ENCODE data around the gene JUN. TPM values are rescaled to one million over a fixed set of nuclear protein-coding genes. Genes with fewer than 3 reads are reported as not detected.

The JUN gene
- total and polyA plus RNA-seq, 12 donors = 29.4 to 250 (median 57.7) TPM

GRCh38 chr1:58746182-58746581 is 37.7 kb downstream of the JUN start:
- H3K36me3 ChIP-seq (replicated peaks in 1 of 2) = no peaks in the 10 kb centered on the region
- no peak for TF ChIP-seq POLR2A (IDR thresholded peaks at IDR 0.05)
- TF ChIP-seq, protein P1, sequence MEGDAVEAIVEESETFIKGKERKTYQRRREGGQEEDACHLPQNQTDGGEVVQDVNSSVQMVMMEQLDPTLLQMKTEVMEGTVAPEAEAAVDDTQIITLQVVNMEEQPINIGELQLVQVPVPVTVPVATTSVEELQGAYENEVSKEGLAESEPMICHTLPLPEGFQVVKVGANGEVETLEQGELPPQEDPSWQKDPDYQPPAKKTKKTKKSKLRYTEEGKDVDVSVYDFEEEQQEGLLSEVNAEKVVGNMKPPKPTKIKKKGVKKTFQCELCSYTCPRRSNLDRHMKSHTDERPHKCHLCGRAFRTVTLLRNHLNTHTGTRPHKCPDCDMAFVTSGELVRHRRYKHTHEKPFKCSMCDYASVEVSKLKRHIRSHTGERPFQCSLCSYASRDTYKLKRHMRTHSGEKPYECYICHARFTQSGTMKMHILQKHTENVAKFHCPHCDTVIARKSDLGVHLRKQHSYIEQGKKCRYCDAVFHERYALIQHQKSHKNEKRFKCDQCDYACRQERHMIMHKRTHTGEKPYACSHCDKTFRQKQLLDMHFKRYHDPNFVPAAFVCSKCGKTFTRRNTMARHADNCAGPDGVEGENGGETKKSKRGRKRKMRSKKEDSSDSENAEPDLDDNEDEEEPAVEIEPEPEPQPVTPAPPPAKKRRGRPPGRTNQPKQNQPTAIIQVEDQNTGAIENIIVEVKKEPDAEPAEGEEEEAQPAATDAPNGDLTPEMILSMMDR (IDR thresholded peaks at IDR 0.05) = no peak
- WGBS, 4 donors = 82 to 91% (median 88%) methylated on average over 1 of the region's 1 CpG
- no peak overlapping the region for H3K27ac ChIP-seq
- H3K4me1 ChIP-seq (replicated peaks in 1 of 2) = no peaks in the 10 kb centered on the region
- no peak for DNase-seq
- H3K27me3 ChIP-seq = no peaks in the 10 kb centered on the region
- H3K4me3 ChIP-seq = no peak overlapping the region
- intact Hi-C loops (cut with DNase I) = loop anchor here in 1 of 2 donors (10.0 kb wide), 1 partner anchor 1009 kb away; no protein-coding TSS in a partner anchor
- H3K9me3 ChIP-seq (replicated peaks in 1 of 3) = no peaks in the 10 kb centered on the region

DNA sequence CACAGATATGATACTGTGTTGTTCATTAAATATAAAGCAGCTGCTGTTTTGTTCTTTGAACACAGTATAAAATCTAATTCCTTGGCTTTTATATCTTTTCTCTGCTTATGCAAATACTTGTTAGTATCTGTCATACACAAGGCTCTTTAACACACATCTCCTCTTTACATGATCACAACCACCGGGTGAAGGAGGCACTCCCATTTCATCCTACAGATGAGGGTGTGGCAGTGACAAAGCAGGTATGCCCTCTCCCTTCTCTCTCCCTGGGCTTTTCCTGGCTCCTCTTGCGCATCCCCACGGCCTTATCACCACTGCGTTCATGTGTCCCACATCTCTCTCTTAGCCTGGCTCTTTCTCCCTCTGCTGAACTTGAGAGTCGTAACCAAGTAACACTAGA is 38.2 kb downstream of the JUN start:
- intact Hi-C loops (cut with DNase I) = loop anchor here in 1 of 2 donors (10.0 kb wide), 1 partner anchor 1009 kb away; no protein-coding TSS in a partner anchor
- 61 to 82% (median 70%) methylated on average over 5 of the region's 5 CpGs for WGBS, 4 donors
- TF ChIP-seq, protein P1 (IDR thresholded peaks at IDR 0.05) = no peak
- no peak for TF ChIP-seq POLR2A (IDR thresholded peaks at IDR 0.05)
- H3K9me3 ChIP-seq (replicated peaks in 1 of 3) = no peaks in the 10 kb centered on the region
- H3K36me3 ChIP-seq (replicated peaks in 1 of 2) = no peaks in the 10 kb centered on the region
- no peaks in the 10 kb centered on the region for H3K27me3 ChIP-seq
- no peak overlapping the region for H3K27ac ChIP-seq
- no peak overlapping the region for H3K4me3 ChIP-seq
- DNase-seq = no peak
- no peaks in the 10 kb centered on the region for H3K4me1 ChIP-seq (replicated peaks in 1 of 2)

DNA sequence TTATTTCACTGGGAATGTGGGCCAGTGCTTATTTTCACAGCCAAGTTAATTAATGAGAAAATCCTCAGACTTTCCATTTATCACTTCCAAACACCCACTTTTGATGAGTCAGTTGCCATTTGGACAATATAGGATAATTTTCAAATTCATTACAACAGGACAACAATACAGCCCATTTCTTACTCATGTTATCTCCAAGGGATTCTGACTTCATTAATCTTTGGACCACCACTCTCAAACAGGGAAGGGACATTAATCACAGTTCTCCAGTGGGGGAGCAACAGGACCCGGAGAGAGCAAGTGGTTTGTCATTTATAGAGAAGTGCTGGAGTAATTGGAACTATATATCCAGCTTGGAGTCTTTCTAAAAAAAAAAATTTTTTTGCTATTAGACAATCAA is 38.7 kb downstream of the JUN start:
- H3K27ac ChIP-seq = no peak overlapping the region
- intact Hi-C loops (cut with DNase I) = loop anchor here in 1 of 2 donors (10.0 kb wide), 1 partner anchor 1010 kb away; no protein-coding TSS in a partner anchor
- no peaks in the 10 kb centered on the region for H3K9me3 ChIP-seq (replicated peaks in 1 of 3)
- DNase-seq = no peak
- TF ChIP-seq, protein P1 (IDR thresholded peaks at IDR 0.05) = no peak
- TF ChIP-seq POLR2A (IDR thresholded peaks at IDR 0.05) = no peak
- no peak overlapping the region for H3K4me3 ChIP-seq
- no peaks in the 10 kb centered on the region for H3K4me1 ChIP-seq (replicated peaks in 1 of 2)
- H3K36me3 ChIP-seq (replicated peaks in 1 of 2) = no peaks in the 10 kb centered on the region
- no peaks in the 10 kb centered on the region for H3K27me3 ChIP-seq
- 57 to 74% (median 61%) methylated on average over 1 of the region's 1 CpG for WGBS, 4 donors

GRCh38 chr1:58741678-58742553 is 41.9 kb downstream of the JUN start:
- H3K4me1 ChIP-seq (replicated peaks in 1 of 2) = no peaks in the 10 kb centered on the region
- H3K4me3 ChIP-seq = no peak overlapping the region
- no peaks in the 10 kb centered on the region for H3K9me3 ChIP-seq (replicated peaks in 1 of 3)
- TF ChIP-seq POLR2A (IDR thresholded peaks at IDR 0.05) = no peak
- TF ChIP-seq, protein P1 (IDR thresholded peaks at IDR 0.05) = no peak
- 88 to 91% (median 90%) methylated on average over 14 of the region's 14 CpGs for WGBS, 4 donors
- no peak overlapping the region for H3K27ac ChIP-seq
- intact Hi-C loops (cut with DNase I) = loop anchor here in 1 of 2 donors (10.0 kb wide), 1 partner anchor 1013 kb away; no protein-coding TSS in a partner anchor
- H3K36me3 ChIP-seq (replicated peaks in 1 of 2) = no peaks in the 10 kb centered on the region
- no peak for DNase-seq
- H3K27me3 ChIP-seq = no peaks in the 10 kb centered on the region

Data from adrenal gland (tissue), 12 donors.